Thyroid gland (tissue), 4 donors: ENCODE data around the gene HACD4. TPM values are rescaled to one million over a fixed set of nuclear protein-coding genes. Genes with fewer than 3 reads are reported as not detected.

Experiments used
- DNase-seq, 2 donors: peaks; one replicate each; pipeline ENCODE4 v3.0.0-alpha.2; 2019
- H3K27ac ChIP-seq, 3 donors: fragments of 200-600 bp; sonication (generic); 1 replicate in 2 of 3; 2 replicates in 1 of 3; pipeline ENCODE4 v1.5.1; 2016 to 2019; ENCODE audit warnings: mild to moderate bottlenecking in 1 of 3, moderate library complexity in 1 of 3
- H3K27me3 ChIP-seq: fragments of 200-600 bp; sonication (generic); one replicate; pipeline ENCODE4 v1.5.1; 2019
- H3K36me3 ChIP-seq, 2 donors: fragments of 200-600 bp; sonication (generic); one replicate each; pipeline ENCODE4 v1.5.1; 2016 to 2019
- H3K4me1 ChIP-seq, 2 donors: fragments of 200-600 bp; sonication (generic); one replicate each; pipeline ENCODE4 v1.5.1; 2017 to 2019
- H3K4me3 ChIP-seq, 3 donors: fragments of 200-600 bp; sonication (generic); replicated peaks in 1 of 3; 1 replicate in 2 of 3; 2 replicates in 1 of 3; pipeline ENCODE4 v1.5.1; 2016; ENCODE audit warnings: mild to moderate bottlenecking in 1 of 3
- H3K9me3 ChIP-seq: fragments of 200-600 bp; sonication (generic); one replicate; pipeline ENCODE4 v1.5.1; 2017
- POLR2A ChIP-seq, 2 donors: fragments of 450-650 bp; IDR thresholded peaks; one replicate each; pipeline ENCODE4 v1.6.1; 2017; ENCODE audit warnings: antibody characterized with exemption in 2 of 2, mild to moderate bottlenecking in 2 of 2, moderate library complexity in 1 of 2
- WGBS, 2 donors: methylation state at CpG; one replicate each; pipeline ENCODE4 v1.1.5; 2017; 5-methylcytosine and 5-hydroxymethylcytosine counted together
- intact Hi-C: fragments of 100-400 bp; cut with DNase I; formaldehyde crosslinking; loops from one replicate; pipeline ENCODE4 v1.15.1; 2023
- total RNA-seq, 4 donors: library from RNA; depleted of rRNA; stranded (reverse); fragments of >200 nt; gene quantifications; one replicate each; pipeline ENCODE4 v1.2.3, GENCODE V29; 2016
- TF ChIP-seq, protein P1 (sequence below), 6 experiments: fragments of 200-600 bp in 3 of 6; fragments of 450-650 bp in 3 of 6; sonication (generic) in 3 of 6; IDR thresholded peaks; one replicate each; pipeline ENCODE4 v1.5.1; 2016 to 2019; ENCODE audit warnings: antibody characterized with exemption in 6 of 6, mild to moderate bottlenecking in 2 of 6, inconsistent platforms in 1 of 6, moderate library complexity in 1 of 6

HACD4 gene
- total RNA-seq, 4 donors from 2014 or later = 1.8 to 4.8 (median 3.3) TPM

DNA sequence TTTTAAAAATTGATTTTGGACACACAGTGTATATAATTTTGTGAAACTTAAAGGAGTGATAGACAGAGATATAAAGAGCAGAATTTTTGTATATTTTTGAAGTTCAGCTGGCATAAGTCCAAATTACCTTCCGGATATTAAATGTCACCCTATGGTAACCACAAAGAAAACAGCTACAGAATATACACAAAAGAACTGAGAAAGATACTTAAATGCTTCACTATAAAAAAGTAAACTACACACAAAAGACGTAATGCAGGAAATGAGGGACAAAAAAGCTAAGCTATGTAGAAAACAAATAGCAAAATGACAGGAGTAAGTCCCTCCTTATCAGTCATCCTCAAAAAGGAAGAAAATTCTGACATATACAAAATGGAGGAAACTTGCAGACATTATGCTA is 29.4 kb downstream of the HACD4 start:
- no peak for DNase-seq
- Histone ChIP-seq H3K27me3 (no peaks in the 10 kb centered on the region), H3K27ac (no peak overlapping the region), H3K36me3 (no peaks in the 10 kb centered on the region), H3K4me1 (no peaks in the 10 kb centered on the region), H3K9me3 (no peaks in the 10 kb centered on the region), H3K4me3 (no peak overlapping the region)
- intact Hi-C loops = no loop called here
- WGBS, 2 donors = 80 to 88% methylated on average over 2 of the region's 2 CpGs
- TF ChIP-seq, protein P1, sequence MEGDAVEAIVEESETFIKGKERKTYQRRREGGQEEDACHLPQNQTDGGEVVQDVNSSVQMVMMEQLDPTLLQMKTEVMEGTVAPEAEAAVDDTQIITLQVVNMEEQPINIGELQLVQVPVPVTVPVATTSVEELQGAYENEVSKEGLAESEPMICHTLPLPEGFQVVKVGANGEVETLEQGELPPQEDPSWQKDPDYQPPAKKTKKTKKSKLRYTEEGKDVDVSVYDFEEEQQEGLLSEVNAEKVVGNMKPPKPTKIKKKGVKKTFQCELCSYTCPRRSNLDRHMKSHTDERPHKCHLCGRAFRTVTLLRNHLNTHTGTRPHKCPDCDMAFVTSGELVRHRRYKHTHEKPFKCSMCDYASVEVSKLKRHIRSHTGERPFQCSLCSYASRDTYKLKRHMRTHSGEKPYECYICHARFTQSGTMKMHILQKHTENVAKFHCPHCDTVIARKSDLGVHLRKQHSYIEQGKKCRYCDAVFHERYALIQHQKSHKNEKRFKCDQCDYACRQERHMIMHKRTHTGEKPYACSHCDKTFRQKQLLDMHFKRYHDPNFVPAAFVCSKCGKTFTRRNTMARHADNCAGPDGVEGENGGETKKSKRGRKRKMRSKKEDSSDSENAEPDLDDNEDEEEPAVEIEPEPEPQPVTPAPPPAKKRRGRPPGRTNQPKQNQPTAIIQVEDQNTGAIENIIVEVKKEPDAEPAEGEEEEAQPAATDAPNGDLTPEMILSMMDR (IDR thresholded peaks at IDR 0.05) = no peak
- TF ChIP-seq POLR2A (IDR thresholded peaks at IDR 0.05) = no peak

DNA sequence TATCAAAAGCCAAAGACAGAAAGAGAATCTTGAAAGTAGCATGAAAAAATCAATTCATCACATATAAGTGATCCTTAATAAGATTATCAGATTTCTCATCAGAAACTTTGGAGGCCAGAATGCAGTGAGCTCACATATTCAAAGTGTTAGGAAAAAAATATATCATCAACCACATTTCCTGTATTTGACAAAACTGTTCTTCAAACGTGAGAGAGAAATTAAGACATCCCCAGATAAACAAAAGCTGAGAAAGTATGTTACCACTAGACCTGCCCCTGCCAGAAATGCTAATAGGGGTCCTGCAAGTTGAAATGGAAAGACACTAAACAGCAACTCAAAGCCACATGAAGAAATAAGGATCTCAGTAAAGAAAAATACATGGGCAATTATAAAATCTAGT is 29.9 kb downstream of the HACD4 start:
- no peak for TF ChIP-seq POLR2A (IDR thresholded peaks at IDR 0.05)
- TF ChIP-seq, protein P1 (IDR thresholded peaks at IDR 0.05) = no peak
- DNase-seq = no peak
- 50% methylated on average over 1 of the region's 1 CpG for WGBS, 2 donors
- H3K36me3 ChIP-seq = no peaks in the 10 kb centered on the region
- H3K9me3 ChIP-seq = no peaks in the 10 kb centered on the region
- no peaks in the 10 kb centered on the region for H3K4me1 ChIP-seq
- no peaks in the 10 kb centered on the region for H3K27me3 ChIP-seq
- no peak overlapping the region for H3K27ac ChIP-seq
- intact Hi-C loops = no loop called here
- no peak overlapping the region for H3K4me3 ChIP-seq

DNA sequence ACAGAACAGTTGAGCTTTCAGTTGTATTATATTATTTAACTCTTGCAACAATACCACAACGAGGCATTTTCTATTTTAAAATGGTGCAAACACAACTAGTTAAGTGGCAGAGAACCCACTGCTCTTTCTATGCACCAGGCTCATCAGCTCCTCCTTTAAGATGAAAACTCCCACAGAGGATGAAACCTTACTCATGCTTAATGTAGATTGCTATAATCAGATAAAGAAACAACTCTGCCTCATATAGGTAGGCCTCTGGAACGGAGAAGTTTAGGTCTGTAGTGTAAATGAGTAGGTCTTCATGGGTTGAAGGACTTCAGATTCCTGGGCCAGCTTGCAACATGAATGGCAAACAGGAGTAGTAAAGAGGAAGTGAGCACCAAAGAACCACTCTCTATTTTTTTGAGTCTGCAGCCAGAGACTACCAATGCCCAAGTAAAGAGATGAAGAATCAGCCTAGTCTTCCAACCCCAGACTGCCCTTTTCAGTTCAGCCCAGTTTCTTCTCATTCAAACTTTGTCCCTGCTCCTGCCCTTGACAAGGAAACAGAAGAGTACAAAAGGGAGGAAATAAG is 33.9 kb downstream of the HACD4 start:
- no peaks in the 10 kb centered on the region for H3K4me1 ChIP-seq
- WGBS, 2 donors = 90 to 92% methylated on average over 2 of the region's 2 CpGs
- no peaks in the 10 kb centered on the region for H3K27me3 ChIP-seq
- no peaks in the 10 kb centered on the region for H3K9me3 ChIP-seq
- intact Hi-C loops = no loop called here
- TF ChIP-seq POLR2A (IDR thresholded peaks at IDR 0.05) = no peak
- TF ChIP-seq, protein P1 (IDR thresholded peaks at IDR 0.05) = no peak
- no peak overlapping the region for H3K4me3 ChIP-seq
- DNase-seq = no peak
- no peaks in the 10 kb centered on the region for H3K36me3 ChIP-seq
- no peak overlapping the region for H3K27ac ChIP-seq

DNA sequence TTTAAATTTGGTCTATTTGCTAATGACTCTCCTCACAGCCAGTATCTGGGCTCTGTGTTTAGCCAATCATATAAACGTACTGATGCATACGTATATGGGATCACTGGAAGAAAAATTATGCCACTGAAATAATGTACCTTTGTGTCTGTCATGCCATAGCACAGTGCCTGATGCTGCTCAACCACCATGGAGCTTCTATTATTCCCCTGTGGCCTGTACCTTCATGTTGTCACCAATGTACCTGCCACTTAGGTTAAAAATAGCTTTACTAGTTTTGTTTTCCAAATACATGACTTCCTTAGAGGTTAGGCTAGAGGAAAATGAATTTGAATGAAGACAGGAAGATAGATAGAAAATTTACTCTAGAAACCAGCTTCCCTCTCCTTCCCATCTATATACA is 34.6 kb downstream of the HACD4 start:
- no peak for DNase-seq
- Histone ChIP-seq H3K27ac (no peak overlapping the region), H3K36me3 (no peaks in the 10 kb centered on the region), H3K4me3 (no peak overlapping the region), H3K27me3 (no peaks in the 10 kb centered on the region), H3K9me3 (no peaks in the 10 kb centered on the region), H3K4me1 (no peaks in the 10 kb centered on the region)
- TF ChIP-seq POLR2A (IDR thresholded peaks at IDR 0.05) = no peak
- TF ChIP-seq, protein P1 (IDR thresholded peaks at IDR 0.05) = no peak
- WGBS, 2 donors = 95 to 97% methylated on average over 2 of the region's 2 CpGs
- intact Hi-C loops = no loop called here

DNA sequence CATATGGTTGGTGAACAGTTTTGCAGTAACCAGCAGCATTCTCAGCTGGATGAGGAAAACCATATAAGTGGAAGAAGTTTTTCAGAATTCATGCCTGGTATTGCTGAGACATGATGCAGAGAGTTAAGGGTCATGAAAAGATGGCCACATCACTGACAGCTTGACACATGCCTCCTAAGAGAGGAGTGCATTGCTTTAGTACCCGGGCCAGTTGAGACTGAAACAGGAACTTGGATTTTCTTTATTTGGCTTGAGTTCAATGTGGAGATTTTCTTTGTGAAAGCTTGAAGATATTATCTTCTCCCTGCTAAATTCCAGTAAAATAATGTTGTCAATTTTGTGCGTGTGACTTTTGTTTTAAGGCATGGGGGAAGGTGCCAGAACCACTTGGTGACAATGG is 35.8 kb downstream of the HACD4 start:
- intact Hi-C loops = no loop called here
- Histone ChIP-seq H3K36me3 (peaks cover 0 to 3% of the 10 kb centered on the region in 2 donors), H3K9me3 (no peaks in the 10 kb centered on the region), H3K4me3 (no peak overlapping the region), H3K4me1 (no peaks in the 10 kb centered on the region), H3K27me3 (no peaks in the 10 kb centered on the region), H3K27ac (no peak overlapping the region)
- no peak for DNase-seq
- 71 to 78% methylated on average over 2 of the region's 2 CpGs for WGBS, 2 donors
- TF ChIP-seq, protein P1 (IDR thresholded peaks at IDR 0.05) = no peak
- no peak for TF ChIP-seq POLR2A (IDR thresholded peaks at IDR 0.05)
